Body of pancreas (tissue), 4 donors: ENCODE data around the gene GRID2.

Experiments used
- CTCF ChIP-seq, 7 experiments: fragments of 450-650 bp in 4 of 7; fragments of 200-600 bp in 3 of 7; sonication (generic) in 3 of 7; IDR thresholded peaks; one replicate each; pipeline ENCODE4 v1.5.1; 2016 to 2019; ENCODE audit warnings: antibody characterized with exemption in 7 of 7
- POLR2A ChIP-seq, 3 donors: fragments of 450-650 bp; IDR thresholded peaks; one replicate each; pipeline ENCODE4 v1.6.1; 2016; ENCODE audit warnings: antibody characterized with exemption in 3 of 3, mild to moderate bottlenecking in 2 of 3

DNA sequence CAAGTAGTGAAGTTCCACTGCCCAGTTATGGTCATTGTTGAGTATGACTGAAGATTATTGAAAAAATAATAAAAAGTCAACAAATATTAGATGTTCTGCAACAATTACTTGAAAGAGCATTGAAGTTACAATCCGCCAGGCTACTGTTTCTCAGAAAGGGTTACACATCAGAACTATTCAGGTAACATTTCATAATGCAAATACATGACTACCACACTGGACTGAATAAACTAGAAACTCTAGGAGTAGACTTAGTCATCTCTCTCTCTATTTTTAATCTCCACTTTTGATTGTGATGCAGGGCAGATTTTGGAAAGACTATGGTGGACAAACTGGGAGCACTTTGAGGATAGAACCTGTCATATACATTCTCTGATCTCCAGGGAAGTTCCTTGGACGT lies 776.5 kb downstream of the GRID2 start:
- TF ChIP-seq CTCF (IDR thresholded peaks at IDR 0.05) (no peak), POLR2A (IDR thresholded peaks at IDR 0.05) (no peak)
